Lung microvascular endothelial cell (primary cell): Measurements from ENCODE around the gene POMGNT1. TPM values are rescaled to one million over a fixed set of nuclear protein-coding genes. Genes with fewer than 3 reads are reported as not detected.

Experiments
- DNase-seq, 2 donors: peaks; one replicate each; pipeline versions ENCODE4 v3.0.0 to v3.0.0-alpha.2; 2010; ENCODE audit warnings: low read depth in 2 of 2
- total RNA-seq: library from RNA; depleted of rRNA; stranded (reverse); fragments of >200 nt; gene quantifications from 2 replicates; pipeline ENCODE4 v1.2.1, GENCODE V29; 2014

POMGNT1 gene
- total RNA-seq, 1 donor from 2014 or later: 40.5 TPM

DNA sequence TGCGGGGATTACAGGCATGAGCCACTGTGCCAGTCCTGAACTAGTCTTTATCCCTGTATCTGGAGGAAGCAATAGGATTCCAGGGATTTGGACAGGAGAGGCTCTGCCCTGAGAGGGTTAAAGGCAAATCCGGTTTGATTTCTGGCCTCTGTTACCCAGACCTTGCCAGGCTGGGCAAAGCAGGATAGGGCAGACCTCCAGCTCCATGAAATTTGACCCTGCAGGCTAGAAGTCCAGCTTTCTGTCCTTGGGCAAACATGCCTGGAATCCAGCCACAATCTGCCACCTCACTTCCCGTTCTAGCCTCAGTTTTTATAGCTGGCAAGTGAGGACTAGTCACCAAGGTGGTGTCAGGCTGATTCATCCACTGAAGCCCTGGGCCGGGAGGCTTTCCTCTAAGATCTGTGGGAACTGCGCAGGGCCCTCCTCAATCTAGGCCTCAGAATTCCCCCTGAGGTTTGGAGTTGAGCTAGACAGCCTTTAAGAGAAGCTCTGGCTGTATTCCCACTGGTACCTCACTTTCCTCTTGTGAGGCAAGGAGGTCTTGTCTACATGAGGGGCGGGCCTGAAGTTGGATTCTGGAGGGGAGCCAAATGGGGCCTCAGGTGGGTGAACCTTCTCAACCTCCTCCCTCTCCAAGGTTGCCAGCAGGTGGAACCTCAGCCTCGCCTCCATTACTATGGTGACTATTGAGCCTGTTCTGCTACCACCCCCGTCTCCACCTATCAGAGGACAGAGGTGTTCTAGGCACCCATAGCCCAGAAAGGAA lies 15.0 kb downstream of the POMGNT1 start:
- DNase-seq: peak; percentile 66 to 94

DNA sequence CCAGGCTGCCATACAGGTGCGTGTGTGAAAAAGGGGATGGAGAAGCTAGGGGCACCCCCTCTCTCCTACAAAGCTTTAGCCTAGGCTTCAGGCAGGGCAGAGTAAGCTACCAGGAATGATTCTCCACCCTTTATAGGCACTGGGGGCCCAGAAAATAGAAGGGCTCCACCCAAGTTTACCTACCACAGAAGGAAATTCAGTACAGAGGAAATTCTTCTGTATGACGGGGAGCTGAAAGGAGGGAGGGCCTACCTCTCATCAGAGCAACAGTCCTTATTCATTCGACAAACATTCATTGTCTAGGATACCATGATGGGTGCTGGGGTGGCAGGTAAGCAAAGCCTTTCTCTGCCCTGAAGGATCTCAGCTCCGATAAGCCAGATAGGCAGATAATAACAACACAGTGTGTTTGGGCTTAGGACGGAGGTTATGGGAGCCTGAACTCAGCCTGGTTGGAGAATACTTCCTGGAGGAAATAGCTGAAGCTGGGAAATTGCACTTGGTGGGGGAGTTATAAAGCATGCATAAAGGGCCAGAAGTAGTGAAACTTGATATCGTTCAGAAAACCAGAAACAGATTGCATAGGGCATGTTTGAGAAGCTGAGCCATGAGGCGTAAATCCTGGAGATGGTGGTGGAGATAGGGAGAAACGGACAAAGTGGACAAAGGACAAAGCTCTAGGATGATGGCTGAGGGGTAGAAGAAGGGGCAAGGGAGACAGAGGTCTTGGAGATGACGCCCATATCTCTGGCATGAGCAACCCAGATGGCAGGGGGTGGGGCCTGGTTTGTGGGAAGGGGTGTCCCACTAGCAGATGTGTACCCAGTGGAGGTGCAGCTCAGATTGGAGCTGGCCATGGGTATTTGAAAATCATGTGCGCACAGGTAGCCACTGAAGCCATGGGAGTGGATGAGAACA lies 16.6 kb downstream of the POMGNT1 start:
- peak; percentile 63 to 76 for DNase-seq

GRCh38 chr1:46180082-46180616 lies 18.1 kb downstream of the POMGNT1 start:
- DNase-seq: peak in 1 of 2 donors; percentile 10

- peak; percentile 86 to 87 for DNase-seq
Measured at GRCh38 chr1:46179138-46180081, 18.8 kb downstream of the POMGNT1 start.

DNA sequence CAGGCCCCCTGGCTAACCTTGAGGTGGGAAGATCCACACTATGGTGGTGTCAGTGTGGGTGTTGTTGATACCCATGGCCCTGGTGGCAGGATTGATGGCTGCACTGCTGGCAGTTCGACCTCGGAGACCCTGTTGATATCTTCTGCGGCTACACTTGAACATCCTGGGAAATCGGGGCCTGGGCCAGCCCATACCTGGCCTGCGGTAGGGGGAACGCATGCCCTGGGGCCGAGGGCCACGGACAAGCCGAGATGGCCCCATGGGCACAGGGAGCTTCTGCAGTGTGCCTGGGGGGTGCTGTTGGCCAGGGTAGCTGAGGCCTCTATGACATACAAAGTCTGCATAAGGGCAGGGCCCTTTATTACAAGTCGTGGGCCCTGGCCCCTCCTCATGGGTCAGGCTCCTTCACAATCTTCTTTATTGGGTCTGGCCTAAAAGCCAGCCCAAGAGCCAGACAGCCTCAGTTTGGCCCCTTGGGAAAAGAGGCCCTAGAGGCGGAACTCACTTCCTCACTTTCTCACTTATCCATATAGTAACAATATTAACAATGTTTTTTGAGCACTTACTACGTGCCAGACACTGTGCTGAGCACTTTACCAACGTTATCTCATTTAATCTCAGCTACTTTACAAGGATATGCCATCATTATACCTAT lies 21.9 kb downstream of the POMGNT1 start, which contains the start of gene P3R3URF:
TSS of gene P3R3URF (minus strand) at position 278 of the 655 bp plus-strand sequence. CDS start at position 261, 17 bp downstream.
- no peak for DNase-seq

DNA sequence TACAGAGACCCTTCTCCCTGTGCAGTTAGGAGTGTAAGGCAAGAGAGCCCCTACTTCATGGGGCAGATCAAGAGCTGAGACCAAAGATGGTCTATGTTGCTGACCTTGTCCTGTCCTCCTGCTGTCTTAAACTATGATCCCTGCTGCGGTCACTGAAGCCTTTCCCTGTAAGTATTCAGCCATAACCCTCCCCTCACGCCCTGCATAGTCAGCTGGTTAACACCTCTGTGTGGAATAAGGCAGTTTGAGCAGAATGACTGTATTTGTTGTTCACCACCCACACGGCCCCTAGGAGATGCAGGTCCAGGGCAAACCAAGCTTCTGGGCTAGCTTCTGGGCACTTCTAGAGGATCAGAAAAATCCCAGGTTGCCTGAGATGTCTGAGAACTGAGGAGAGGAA lies 23.0 kb downstream of the POMGNT1 start:
- DNase-seq: no peak

GRCh38 chr1:46174448-46175231 lies 23.6 kb downstream of the POMGNT1 start, which contains the start of gene TSPAN1:
TSS of gene TSPAN1 (plus strand) at chr1:46175087. CDS start at chr1:46181108, 6,021 bp downstream.
- no peak for DNase-seq

DNA sequence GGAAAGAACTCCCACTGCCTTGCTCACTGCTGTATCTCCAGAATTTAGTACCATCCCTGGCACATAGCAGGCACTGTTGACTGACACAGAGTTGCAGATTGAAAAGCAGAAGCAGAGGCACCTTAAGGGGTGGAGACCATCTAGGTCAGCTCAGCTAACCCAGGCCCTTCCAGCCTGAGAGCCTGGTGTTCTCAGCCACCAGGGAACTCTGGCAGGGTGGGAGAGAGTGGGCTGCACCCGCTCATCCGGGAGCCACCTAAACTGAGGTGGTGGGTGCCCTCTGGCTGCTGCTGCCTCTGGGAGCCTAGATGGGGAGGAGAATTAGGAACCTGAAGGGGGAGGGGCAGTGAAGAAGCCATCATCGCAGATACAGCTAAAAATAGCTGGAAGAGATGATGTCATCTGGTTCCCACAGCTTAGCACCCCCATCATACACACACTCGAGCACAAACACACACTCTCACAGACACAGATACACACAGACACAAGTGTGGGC lies 24.8 kb downstream of the POMGNT1 start:
- DNase-seq: peak in 1 of 2 donors; percentile 16

- DNase-seq: no peak
Measured at GRCh38 chr1:46172321-46172720, 25.9 kb downstream of the POMGNT1 start.

GRCh38 chr1:46171871-46172270 lies 26.4 kb downstream of the POMGNT1 start:
- DNase-seq: no peak

- peak in 1 of 2 donors; percentile 16 for DNase-seq
Measured at GRCh38 chr1:46171351-46171750, 26.9 kb downstream of the POMGNT1 start.

DNA sequence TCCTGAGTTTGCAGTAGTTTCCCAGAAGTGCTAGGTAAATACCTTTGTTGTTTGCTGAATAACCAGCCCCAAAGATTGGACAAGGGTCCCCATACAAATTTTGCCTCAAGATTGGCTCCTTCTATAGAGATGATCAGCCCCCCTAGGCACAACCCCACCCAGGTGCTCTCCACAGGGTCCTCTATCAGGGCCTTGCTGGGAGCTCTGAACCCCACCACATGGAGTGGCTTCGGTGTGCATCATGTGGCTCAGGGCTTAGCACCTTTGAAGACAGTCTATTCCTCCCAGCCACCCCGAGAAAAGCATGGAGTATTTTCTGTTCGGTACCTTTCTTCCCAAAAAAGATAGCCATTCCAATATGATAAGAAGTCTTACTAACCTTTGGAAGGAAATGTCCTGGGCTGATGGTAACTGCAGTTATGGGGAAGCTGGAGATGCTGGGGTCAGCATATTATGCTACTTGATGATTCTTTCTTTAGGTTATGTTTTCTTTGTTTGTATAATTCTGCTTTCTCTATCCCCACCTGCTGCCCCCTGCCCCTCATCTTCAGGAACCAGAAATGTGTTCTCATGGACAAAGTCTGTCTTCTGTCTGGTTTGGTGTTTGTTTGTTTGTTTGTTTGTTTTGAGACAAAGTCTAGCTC lies 28.3 kb downstream of the POMGNT1 start:
- DNase-seq: no peak

DNA sequence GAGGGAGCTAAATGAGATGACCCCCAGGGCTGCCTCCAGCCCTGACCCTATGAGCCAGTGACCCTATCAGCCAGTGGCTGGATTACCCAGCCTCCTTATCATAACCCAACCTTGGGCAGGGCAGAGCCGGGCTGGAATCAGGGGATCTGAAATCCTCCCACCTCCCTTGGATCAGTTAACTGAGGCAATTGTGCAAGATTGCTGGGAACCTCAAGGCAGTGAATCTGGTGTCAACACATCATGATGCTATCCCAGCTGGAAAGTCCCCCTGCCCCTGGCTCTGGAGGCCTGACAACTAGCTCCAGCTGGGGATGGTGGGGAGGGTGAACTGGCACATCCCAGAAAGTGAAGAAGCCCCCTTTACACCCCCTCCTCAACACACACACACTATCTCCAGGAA lies 29.8 kb downstream of the POMGNT1 start:
- DNase-seq: no peak

GRCh38 chr1:46166521-46167462 lies 31.4 kb downstream of the POMGNT1 start:
- peak; percentile 47 to 83 for DNase-seq

DNA sequence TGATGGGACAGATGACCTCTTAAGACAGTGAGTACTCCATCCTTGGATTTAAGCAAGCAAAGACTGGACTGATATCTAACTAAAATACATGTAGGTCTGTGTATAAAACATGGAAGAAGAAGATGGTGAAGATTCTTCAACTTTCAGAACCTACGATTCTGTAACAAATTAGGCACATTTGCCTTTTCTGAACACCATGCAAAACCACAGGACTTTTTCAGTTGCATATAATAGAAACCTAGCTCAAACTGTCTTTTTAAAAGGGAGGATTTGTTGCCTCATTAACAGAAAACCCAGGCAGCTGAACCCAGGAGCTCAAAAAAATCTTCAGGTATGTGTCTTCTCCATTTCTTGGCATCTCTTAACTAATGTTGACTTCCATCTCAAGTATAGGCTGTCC lies 38.0 kb downstream of the POMGNT1 start:
- DNase-seq: no peak

- no peak for DNase-seq
Measured at GRCh38 chr1:46159516-46159915, 38.7 kb downstream of the POMGNT1 start.
